GM21526 (cell line): ENCODE measurements around the gene MYO7B.

Experiments used
- ATAC-seq: cut with Tn5 transposase; IDR thresholded peaks from one replicate; pipeline ENCODE4 v1.9.1; 2021; ENCODE audit warnings: moderate library complexity; ENCODE audit not compliant: unreplicated experiment, low FRiP score

MYO7B gene

DNA sequence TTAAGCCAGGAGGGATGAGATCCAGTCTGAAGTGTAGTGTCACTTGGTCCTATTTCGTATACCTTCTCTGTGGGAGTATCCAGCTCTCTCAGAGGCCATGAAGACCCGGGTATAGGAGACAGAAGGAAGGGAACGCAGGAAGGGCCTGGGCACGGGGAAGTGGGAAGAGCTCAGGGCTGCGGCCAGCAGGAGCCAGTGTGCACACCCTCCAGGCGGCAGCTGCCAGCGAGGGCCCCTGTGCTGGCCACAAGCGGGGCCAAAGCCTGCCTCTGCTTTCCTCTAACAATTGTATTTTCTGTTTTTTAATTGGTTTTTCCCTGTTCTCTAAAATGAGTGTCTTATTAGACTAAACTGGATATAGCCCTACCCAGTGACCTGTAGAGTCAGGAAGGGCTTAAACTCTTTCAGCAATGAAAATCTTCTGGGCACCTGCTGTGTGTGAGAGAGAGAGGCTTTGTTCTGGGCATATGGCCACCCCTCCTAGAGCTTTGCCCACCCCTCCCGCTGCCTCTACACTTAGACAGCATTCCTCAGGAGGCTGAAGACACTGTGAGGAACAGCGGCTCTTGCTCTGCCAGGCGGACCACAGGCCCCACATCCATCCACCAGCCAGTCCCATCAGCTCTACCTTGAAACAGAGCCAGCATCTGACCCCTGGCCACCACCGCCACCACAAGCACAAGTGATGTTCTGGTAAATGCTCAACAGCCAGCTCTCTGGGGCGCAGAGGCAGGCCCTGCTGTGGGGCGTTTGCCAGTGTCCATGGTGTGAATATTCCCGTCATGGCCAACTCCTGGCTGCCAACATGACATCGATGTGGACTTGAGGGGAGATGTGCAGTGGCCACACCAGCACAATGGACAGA, 120.0 kb downstream of the MYO7B start:
- ATAC-seq, result no peak

DNA sequence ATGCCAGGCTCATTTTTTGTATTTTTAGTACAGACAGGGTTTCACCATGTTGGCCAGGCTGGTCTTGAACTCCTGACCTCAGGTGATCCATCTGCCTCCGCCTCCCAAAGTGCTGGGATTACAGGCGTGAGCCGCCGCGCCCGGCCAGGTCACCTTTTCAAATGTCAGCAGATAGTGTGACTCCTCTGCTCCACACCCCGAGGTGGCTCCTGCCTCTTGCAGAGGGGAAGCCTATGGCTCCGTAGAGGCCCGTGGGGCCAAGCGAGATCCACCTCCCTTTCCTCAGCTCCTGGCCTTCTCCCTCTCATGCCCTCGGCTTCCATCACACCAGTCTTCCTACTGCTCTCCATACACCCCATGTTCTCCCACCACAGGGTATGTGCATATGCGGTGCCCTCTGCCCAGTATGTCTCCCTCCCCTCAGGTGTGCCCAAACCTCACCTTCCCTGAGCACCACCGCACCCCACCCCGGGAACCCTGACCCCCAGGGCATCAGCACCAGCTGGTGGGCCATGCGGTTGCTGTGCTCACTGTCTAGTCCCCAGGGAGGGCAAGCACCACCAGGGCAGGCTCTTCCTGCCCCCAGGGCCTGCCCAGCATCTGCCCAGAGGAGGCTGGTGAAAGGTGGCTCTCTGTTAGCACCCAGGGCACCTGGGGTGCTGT, 121.2 kb downstream of the MYO7B start:
- no peak for ATAC-seq

DNA sequence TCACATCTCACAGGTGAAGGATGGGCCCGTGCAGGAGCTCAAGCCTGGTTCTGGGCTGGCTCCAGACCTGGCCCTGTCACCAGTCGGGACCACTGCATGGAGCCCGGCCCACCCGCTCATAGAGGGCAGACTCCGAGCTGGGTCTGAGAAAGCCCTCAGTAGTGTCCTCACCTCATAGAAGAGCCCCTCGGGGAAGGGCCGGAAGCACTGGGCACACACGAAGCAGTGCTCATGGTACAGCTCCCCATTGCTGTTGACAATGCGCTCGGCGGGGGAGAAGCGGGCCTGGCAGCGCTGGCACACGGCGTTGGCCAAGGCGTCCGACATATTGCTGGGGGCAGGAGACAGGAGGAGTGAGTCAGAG, 121.7 kb downstream of the MYO7B start:
- ATAC-seq, result no peak

DNA sequence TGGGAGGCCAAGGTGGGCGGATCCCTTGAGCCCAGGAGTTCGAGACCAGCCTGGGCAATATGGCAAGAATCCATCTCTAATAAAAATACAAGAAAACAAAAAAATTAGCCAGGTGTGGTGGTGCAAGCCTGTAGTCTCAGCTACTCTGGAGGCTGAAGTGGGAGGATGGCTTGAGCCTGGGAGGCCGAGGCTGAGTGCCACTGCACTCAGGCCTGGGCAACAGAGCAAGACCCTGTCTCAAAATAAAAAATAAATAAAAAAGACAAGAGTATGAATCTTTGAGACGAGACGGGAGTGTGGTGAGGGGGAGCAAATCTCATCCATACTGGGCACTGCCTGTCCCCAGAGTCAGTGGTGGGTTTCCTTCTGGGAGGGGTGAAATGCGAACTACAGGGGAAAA, 122.7 kb downstream of the MYO7B start:
- no peak for ATAC-seq

DNA sequence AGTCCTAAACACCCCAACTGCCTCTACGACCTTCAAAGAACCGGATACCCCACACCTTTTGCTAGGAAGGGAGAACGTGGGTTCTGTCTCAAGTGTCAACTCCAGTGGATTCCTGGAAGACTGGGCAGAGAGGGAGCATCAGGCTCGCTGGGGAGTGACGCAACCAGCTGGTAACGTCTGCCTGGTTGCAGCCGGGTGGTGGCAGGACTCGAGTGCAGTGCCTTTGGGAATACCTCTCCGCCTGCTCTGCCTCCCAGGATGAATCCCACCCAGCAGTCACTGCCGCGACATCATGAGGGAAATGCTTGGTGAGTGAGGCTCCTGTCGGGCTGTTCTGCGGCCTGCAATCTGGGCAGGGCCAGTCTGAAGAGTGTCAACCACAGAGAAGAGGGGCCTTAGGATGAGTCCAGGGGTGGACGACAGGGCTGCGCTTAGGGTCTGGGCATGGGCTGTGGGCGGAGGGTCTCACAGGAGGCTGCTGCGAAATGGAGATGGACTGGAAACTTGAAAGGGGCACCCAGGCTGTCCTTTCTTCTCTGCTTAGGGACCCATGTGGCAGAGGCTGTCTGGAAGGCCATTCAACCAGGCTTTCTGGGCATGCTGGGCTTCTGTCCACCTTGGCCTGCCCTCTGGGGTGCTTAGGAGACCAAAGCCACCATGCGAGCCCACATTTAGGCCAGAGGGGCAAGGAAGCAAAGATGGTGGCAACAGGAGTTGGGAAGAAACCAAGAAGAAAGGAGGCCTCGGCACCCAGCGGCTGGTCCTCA, 123.3 kb downstream of the MYO7B start:
- no peak for ATAC-seq

DNA sequence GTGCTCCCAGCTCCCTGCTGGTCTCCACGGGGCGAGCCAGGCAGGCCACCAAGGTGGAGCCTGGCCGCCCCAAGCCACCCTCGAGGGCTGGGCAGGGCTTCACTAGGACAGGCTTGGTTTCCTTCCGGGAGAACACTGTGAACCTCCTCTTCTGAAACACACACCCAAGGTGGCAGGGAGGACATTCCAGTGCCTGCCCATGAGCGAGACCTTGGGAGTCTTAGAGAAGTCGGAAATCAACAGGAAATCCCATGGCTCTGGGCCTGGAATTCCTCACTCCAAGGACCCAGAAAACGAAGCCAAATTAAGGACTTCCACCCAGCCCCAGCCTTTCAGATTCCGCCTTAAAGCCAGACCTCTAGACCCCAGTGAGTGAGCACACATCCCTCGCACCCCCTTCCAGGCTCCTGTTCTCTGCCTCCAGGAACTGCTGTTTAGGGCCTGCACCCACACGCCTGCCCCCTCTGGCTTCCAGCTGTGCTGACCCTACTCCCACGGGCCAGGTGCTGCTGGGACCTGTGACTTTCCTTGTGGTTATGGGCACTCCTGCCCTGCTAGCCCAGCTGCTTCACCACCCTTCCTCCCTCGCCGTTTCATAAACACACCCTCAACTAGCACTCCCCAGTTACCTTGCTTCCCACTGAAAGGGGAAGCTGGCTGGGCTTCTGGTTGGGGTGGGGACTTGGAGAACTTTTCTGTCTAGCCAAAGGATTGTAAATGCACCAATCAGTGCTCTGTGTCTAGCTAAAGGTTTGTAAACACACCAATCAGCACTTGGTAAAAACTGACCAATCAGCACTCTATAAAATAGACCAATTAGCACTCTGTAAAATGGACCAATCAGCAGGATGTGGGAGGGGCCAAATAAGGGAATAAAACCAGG, 124.2 kb downstream of the MYO7B start:
- ATAC-seq, result no peak

DNA sequence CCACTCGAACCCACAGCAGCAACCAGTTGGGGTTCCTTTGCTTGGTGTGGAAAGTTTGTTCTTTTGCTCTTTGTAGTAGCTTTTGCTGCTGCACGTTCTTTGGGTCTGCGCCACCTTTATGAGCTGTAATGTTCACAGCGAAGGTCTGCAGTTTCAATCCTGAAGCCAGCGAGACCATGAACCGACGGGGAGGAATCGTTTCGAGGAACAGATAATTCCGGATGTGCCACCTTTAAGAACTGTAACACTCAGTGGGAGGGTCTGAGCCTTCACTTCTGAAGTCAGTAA, 124.8 kb downstream of the MYO7B start:
- no peak for ATAC-seq

DNA sequence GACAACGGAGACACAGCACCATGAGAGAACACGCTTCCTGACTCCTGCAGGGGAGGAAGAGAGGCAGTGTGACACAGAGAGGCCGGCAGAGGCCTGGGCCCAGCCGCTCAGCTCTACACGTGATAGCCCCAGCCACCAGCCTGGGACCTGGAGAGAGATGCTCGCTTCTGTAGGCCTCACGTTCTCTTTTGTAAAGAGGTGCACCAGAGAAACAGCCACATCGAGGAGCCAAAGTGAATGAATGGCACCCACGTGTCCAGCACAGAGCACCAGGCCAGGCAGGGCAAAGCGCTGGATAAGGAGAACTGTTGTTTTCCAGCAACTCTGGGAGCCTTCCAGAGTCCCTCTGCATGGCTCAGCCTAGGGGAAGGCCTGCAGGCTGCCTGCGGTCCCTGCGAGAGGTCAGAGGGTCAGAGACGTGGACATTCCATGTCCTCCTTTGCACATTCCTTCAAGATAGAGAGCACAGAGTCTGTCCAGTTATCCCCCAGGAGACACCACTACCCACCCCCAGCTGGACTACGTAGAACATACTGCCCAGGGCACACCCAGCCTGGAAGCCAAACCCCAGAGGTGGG, 125.7 kb downstream of the MYO7B start:
- no peak for ATAC-seq

DNA sequence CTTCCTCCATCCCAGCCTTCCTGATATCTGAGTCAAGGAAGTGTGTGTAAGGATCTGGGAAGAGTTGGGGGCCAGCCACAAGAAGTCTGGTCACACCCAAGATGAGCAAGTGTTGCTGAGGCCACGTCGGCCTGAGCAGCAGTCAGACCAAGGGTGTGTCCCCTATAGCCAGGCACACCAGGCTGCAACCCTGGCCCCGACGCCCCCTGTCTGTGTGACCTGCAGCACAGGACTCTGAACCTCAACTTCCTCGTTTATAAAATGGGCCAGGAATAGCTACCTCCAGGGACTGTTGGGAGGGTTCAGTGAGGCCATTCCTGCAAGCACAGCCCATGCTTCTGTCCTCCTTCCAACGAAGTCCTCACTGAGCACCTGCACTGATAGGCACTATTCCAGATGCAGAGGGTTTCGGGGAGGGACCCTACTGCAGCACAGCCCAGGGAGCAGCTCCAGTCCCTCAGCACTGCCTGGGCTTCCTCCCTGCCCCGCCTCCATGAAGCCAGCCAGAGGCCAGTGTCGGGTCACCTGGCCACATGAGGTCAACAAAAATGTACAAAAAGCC, 126.5 kb downstream of the MYO7B start:
- ATAC-seq, result no peak

DNA sequence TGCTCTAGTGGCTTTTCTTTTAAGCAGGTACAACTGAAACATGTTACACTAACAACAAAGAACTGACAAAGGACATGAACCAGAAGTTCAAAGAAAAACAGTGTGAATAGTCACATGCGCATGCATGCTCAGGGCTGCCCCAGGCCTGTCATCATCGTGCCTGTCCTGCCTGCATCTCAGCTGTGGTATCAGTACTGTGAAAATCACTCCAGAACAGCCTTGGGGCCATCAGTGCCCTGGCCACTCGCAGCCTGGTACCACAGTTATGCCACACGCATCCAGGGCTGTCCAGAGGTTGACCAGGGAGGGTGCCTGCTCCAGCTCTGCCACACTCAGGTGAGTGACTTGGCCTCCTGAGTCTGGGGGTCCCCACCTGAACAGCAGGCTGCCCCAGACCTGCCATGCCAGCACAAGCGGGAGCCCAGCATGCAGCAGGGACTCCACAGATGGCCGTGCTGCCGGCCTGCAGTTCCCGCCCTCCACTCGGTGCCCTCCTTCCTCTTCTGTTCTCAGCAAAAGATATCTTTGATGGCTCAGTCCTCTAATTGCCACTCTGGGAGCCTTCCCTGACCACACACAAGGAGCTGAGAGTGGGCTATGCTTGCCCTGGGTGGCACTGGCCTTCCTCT, 127.6 kb downstream of the MYO7B start:
- no peak for ATAC-seq

DNA sequence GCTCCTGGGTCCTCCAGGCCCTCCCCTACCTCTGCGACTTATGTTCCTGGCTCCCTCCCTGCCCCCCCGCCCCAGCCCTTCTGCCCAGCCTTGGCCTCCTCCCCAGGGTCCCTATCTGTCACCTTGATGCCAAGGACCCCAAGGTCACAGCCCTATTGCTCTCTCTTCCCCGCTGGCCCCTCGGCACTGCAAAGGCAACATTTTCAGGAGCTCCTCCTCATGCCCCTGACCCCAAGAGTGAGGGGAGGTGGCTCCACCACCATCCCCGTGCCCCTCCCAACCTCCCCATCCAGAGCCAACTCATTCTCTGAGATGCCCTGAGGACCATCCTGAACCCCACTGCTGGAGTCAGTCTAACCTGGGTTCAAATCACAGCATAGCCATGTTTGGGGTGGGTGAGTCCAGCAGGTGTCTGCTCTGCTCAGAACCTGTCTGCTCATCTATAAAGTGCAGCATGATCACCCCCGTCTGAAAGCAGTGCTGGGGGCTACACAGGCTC, 128.1 kb downstream of the MYO7B start:
- no peak for ATAC-seq

DNA sequence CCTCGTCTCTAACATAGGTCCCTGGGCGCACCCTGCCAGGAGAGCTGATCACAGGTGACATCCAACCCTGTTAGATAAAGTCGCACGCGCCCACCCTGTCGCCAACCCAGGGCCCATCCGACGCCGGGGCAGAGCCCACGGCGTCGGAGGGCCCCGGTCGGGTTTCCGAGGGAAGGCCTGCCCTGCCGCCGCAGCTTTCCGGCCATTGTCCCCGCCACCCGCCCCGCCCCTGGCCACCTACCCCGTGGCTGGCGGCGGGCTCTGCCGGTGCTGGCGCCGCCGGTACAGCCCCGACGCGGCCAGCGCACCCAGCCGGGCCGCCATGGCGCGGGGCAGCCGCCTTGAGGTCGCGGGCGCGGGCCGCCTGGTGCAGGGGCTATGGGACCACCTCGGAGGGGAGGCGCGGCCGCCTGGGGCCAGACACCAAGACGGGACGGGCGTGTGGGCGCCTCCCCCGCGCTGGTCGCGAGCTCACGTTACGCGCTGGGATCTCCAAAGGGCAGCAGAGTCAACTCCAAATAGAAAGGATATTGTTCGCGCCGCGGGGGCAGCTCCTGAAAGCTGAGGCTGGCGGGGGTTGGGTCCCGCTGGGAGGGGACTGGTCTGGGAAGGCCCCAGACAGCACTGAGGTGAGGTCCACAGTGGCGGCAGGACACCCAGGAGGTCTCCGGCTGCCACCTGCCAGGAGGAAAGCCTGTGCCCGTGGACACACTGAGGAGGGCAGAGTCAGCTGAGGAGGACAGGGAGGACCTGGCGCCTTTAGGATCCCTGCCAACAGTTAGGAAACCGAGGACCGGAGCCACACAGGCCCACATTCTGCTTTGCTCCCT, 128.8 kb downstream of the MYO7B start:
- ATAC-seq, result no peak

DNA sequence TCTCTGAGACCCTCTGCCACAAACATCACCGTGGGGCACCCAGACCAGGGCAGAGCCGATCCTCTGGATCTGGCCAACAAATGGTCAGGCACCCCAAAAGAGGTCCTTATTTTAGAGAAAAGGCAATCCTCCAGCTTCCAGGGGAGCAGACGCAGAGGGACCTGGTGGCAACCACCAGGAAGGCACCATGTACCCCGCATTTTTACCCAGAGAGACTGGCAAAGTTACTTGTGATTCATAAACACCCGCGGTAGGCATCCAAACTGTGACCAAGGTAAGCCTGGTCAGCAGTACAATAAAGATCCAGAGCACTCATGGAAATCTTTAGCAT, 129.4 kb downstream of the MYO7B start:
- no peak for ATAC-seq

DNA sequence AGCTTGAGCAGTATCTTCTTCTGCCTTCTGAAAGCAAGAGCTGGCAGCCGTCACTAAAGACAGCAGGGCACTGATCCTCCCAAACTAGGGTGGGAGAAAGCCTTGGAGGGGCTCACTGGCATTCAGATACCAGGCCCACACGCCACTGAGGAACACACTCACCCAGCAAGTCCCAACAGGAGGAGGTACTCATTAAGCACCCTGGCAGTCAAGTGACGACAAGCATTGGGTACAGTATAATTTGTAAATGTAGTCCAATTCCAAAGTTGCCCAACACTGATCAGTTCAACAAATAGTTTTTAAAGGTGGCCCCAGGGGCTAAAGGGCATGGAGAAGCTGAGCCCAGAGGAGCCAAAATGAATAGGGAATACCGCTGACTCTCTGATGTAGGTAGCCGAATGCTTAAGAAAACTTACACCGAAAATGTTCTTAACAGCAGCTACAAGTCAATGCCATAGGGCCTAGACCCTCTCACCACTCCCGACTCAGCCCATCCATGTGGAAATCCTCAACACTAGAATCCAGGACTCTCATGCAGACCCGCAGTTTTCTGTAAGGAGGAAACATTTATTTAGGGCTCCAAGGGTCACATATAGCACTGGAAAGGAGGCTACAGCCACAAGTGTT, 129.9 kb downstream of the MYO7B start:
- ATAC-seq, result no peak

DNA sequence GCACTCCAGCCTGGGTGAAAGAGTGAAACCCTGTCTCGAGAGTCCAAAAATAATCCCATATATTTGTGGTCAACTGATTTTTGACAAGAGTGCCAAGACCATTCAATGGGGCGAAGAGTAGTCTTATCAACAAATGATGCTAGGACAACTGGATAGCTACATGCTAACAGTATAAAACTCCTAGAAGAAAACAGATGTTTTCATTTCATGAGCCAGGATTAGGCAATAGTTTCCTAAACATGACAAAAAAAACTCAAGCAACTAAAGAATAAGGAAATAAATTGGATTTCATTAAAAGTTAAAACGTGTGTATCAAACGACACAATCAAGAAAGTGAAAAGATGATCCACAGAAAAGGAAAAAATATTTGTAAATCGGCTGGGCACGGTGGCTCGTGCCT, 133.6 kb downstream of the MYO7B start:
- ATAC-seq, result no peak

DNA sequence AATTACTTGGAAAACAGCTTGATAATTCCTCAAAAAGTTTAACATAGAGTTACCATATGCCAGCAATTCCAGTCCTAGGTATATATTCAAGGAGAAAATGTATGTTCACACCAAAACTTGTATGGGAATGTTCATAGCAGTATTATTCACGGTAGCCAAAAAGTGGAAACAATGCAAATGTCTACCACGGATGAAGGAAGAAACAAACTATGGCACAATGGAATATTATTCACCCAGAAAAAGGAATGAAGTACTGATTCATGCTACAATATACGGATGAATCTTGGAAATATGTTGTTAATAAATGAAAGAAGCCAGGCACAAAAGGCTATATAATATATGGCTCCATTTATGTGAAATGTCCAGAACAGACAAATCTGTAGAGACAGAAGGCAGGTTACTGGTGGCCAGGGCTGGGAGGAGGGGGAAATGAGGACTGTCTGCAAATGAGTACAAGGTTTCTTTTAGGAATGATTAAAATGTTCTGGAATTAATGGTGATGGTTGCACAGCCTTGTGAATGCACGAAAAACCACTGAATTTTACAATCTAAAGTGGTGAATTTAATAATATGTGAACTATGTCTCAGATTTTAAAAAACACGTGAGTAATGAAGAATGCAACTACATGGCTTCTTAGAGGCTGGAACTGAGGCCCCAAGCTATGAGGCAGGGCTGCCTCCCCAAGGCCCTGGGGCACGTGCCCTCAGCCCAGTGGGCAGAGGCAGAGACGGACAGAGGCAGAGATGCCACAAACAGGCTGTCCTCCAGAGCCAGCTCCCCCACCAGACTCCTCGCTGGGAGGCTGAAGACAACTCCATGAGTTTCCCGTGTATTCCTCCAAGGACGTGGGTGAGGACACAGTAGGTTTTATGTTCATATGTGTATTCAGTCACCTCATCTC, 134.8 kb downstream of the MYO7B start:
- ATAC-seq, result no peak

DNA sequence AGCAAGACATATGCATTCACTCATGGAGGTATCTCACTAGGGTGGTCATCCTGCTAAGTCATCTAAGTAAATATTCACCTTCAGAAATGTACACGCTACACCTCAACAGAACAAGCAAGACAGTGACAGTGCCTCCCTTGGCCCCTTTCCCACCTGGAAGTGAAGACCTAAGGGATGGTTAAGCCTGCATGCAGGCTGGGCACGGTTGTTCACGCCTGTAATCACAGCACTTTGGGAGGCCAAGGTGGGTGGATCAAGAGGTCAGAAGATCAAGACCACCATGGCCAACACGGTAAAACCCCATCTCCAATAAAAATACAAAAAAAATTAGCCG, 135.4 kb downstream of the MYO7B start:
- no peak for ATAC-seq
